Hepatocyte (in vitro differentiated cells): Measurements from ENCODE around the gene FAM161A.
"Not testable (repeated sequence)": the region's sequence is repeated elsewhere in the genome, so short reads cannot be mapped to it uniquely, and the experiment has no call there.

Experiments used
- EZH2 ChIP-seq: fragments of 200-600 bp; sonication (generic); IDR thresholded peaks from 2 replicates; pipeline ENCODE4 v1.6.1; 2016; ENCODE audit warnings: antibody characterized with exemption, mild to moderate bottlenecking, borderline replicate concordance
- EZH2phosphoT487 ChIP-seq: fragments of 200-600 bp; sonication (generic); IDR thresholded peaks from one replicate; pipeline ENCODE4 v1.6.1; 2018; ENCODE audit warnings: antibody characterized with exemption, mild to moderate bottlenecking, low read depth, moderate library complexity; ENCODE audit not compliant: unreplicated experiment, severe bottlenecking
- TF ChIP-seq, protein P1 (sequence below): fragments of 200-600 bp; sonication (generic); IDR thresholded peaks from 2 replicates; pipeline ENCODE4 v1.5.1; 2016; ENCODE audit warnings: antibody characterized with exemption, mild to moderate bottlenecking; ENCODE audit not compliant: poor library complexity

DNA sequence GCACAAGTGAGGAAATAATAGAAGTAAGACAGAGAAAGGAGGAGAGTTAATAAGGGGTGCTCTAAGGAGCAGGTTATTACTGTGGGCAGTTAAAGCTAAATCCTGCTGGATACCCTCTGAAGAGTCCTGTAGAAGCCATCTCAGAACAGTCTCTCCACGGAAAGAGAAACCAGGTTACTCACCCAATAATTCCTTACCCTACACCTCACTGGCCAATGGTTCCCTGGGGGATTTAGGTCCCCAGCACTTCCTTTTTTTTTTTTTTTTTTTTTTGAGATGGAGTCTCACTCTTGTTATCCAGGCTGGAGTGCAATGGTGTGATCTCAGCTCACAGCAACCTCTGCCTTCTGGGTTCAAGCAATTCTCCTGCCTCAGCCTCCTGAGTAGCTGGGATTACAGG is 43.7 kb downstream of the FAM161A start:
- TF ChIP-seq, protein P1, sequence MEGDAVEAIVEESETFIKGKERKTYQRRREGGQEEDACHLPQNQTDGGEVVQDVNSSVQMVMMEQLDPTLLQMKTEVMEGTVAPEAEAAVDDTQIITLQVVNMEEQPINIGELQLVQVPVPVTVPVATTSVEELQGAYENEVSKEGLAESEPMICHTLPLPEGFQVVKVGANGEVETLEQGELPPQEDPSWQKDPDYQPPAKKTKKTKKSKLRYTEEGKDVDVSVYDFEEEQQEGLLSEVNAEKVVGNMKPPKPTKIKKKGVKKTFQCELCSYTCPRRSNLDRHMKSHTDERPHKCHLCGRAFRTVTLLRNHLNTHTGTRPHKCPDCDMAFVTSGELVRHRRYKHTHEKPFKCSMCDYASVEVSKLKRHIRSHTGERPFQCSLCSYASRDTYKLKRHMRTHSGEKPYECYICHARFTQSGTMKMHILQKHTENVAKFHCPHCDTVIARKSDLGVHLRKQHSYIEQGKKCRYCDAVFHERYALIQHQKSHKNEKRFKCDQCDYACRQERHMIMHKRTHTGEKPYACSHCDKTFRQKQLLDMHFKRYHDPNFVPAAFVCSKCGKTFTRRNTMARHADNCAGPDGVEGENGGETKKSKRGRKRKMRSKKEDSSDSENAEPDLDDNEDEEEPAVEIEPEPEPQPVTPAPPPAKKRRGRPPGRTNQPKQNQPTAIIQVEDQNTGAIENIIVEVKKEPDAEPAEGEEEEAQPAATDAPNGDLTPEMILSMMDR, result not testable (repeated sequence)
- TF ChIP-seq EZH2, EZH2phosphoT487: not testable (repeated sequence)
